Mesothelial cell of epicardium (in vitro differentiated cells): ENCODE results near the gene DNAJC1. TPM values are rescaled to one million over a fixed set of nuclear protein-coding genes. Genes with fewer than 3 reads are reported as not detected.
"Not testable (repeated sequence)": the region's sequence is repeated elsewhere in the genome, so short reads cannot be mapped to it uniquely, and the experiment has no call there.

Source experiments
- DNase-seq, 2 experiments: peaks; one replicate each; pipeline ENCODE4 v3.0.0; 2021; ENCODE audit warnings: low spot score in 2 of 2; ENCODE audit not compliant: unreplicated experiment in 2 of 2
- H3K27ac Mint-ChIP-seq: 2 replicates; pipeline ENCODE4 v1.8.0; 2021; ENCODE audit warnings: mixed read lengths
- H3K27me3 Mint-ChIP-seq: 2 replicates; pipeline ENCODE4 v1.8.0; 2021; ENCODE audit warnings: low read depth, mixed read lengths
- H3K36me3 Mint-ChIP-seq: 2 replicates; pipeline ENCODE4 v1.8.0; 2021; ENCODE audit warnings: mixed read lengths
- H3K4me1 Mint-ChIP-seq: 2 replicates; pipeline ENCODE4 v1.8.0; 2021; ENCODE audit warnings: mixed read lengths
- H3K4me3 Mint-ChIP-seq: 2 replicates; pipeline ENCODE4 v1.8.0; 2021; ENCODE audit warnings: mild to moderate bottlenecking, moderate library complexity, mixed read lengths
- H3K9me3 Mint-ChIP-seq: 2 replicates; pipeline ENCODE4 v1.8.0; 2021; ENCODE audit warnings: mixed read lengths
- total RNA-seq: library from RNA; stranded (reverse); gene quantifications from 3 replicates; pipeline ENCODE4 v1.2.1, GENCODE V29; 2021
- TF ChIP-seq, protein P1 (sequence below): fragments of 200-600 bp; sonication (generic); IDR thresholded peaks from one replicate; pipeline ENCODE4 v1.5.0; 2021; ENCODE audit warnings: antibody characterized with exemption; ENCODE audit not compliant: unreplicated experiment

Gene DNAJC1
- total RNA-seq, 1 donor from 2014 or later, result 27.2 TPM

DNA sequence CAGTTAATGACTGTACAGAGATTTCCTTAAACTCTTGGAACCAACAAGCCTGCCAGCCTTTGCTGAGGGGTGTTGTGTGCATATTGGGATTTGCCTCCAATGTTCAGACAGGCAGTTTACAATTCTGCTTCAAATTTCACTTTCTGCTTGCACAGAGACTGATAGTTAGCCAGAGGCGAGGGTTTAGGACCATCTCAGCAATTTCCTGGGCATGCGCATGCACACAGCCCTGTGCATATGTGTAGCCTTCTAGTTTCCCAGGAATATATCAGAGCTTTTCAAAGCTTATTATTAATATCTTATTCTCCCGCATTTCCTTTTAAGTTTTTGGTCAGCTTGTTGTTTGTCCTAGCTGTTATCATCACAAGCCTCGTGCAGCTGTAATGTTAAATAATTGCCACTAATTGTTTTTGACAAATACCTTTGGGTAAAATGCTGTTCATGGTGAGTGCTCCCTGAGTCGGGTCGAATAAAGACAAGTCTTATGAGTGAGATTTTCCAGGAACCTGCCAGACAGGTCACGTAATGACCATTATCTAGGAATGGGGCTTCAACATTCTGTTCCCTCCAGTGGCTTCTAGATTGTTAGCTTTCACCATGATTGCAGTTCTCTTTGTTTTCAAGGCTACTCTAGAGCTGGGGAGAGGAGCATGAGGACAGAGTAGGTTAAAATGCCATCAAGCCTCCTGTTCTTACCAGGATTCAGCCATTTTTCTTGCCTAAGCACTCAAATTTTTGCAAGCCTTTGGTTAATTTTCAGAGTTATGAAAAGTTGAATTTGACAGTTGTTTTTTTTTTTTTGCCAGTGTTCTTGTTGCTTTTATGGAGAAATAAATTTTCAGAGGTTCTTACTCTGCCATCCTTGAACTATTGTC lies 24.1 kb upstream of the DNAJC1 start:
- Mint-ChIP-seq H3K9me3 (peaks cover 49% of the 10 kb centered on the region), H3K4me1 (peaks cover 4% of the 10 kb centered on the region), H3K36me3 (peaks cover 6% of the 10 kb centered on the region), H3K27me3 (no peaks in the 10 kb centered on the region), H3K4me3 (no peak overlapping the region), H3K27ac (no peak overlapping the region)
- no peak for DNase-seq
- TF ChIP-seq, protein P1, sequence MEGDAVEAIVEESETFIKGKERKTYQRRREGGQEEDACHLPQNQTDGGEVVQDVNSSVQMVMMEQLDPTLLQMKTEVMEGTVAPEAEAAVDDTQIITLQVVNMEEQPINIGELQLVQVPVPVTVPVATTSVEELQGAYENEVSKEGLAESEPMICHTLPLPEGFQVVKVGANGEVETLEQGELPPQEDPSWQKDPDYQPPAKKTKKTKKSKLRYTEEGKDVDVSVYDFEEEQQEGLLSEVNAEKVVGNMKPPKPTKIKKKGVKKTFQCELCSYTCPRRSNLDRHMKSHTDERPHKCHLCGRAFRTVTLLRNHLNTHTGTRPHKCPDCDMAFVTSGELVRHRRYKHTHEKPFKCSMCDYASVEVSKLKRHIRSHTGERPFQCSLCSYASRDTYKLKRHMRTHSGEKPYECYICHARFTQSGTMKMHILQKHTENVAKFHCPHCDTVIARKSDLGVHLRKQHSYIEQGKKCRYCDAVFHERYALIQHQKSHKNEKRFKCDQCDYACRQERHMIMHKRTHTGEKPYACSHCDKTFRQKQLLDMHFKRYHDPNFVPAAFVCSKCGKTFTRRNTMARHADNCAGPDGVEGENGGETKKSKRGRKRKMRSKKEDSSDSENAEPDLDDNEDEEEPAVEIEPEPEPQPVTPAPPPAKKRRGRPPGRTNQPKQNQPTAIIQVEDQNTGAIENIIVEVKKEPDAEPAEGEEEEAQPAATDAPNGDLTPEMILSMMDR, result no peak

DNA sequence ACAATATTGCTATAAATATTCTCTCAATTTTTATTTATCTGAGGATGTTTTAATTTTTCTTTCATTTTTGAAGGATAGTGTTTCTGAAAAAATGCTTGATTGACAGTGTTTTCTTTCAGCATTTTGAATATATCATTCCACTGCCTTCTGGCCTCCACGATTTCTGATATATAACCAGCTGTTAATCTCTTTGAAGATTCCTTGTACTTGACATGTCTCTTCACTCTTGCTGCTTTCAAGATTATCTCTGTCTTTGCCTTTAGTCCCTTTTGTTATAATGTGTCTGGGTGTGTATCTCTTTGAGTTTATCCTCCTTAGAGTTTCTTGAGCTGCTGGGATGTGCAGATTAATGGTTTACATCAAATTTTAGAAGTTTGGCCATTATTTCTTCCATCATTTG lies 22.8 kb upstream of the DNAJC1 start:
- Mint-ChIP-seq H3K36me3 (peaks cover 4% of the 10 kb centered on the region), H3K27me3 (no peaks in the 10 kb centered on the region), H3K4me3 (no peak overlapping the region), H3K4me1 (peaks cover 9% of the 10 kb centered on the region), H3K27ac (no peak overlapping the region), H3K9me3 (peaks cover 45% of the 10 kb centered on the region)
- no peak for DNase-seq
- TF ChIP-seq, protein P1, result no peak

DNA sequence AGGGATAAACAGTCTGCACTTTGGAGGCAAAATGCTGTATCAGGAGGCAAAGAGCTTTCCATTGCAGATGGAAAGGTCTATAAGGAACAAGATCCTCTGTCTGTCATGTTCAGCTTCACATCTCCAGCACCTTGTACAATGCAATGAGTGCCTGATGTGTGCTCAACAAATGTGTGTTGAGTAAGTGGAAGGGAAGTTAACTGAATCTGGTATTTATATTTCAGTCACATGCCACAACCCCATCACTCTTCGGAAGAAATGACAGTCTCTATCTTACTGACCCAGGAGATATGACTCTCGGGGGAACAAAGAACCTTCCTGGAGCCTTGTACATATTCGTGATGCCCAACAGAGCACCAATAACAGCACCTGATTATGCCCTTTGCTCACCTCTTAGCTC lies 20.0 kb upstream of the DNAJC1 start:
- Mint-ChIP-seq H3K36me3 (peaks cover 4% of the 10 kb centered on the region), H3K9me3 (peaks cover 47% of the 10 kb centered on the region), H3K4me1 (peaks cover 9% of the 10 kb centered on the region), H3K27ac (no peak overlapping the region), H3K27me3 (no peaks in the 10 kb centered on the region), H3K4me3 (no peak overlapping the region)
- TF ChIP-seq, protein P1, result no peak
- no peak for DNase-seq

DNA sequence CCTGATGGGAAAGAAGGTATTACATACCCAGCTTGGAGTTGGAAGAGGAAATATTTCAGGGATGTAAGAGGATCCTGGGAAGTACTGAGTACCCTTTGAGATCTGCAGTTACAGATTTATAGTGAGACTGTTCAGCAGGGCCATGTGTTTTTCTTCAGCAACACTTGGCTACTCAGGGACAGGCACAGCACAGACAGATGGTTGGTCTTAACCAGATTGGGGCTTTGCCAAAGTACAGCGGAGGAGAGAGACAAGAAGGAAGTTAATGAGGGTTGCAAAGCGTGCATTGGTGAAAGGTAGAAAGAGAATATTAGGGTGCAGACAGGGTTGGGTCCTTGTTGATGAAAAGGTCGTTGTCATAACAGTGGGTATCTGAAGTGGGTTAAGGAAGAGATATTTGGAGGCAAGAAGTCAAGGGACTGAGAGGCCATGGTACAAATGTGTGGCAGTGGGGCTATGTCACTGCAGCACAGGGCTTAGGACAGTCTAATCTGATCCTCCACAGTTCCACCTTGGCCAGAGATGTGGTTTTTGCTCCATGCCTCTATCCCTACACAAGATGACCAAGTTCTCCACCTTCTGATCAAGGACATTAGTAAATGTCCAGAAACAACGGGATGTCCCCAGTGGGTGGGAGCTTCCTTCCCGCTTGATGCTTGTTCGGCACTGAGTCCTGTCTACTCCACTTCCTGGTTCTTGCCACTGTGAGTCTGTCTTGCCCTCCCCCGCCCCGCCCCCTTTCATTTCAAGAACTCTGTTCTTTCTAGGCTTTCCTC lies 18.9 kb upstream of the DNAJC1 start:
- Mint-ChIP-seq H3K4me3 (no peak overlapping the region), H3K4me1 (peaks cover 13% of the 10 kb centered on the region), H3K9me3 (peaks cover 38% of the 10 kb centered on the region), H3K36me3 (peaks cover 4% of the 10 kb centered on the region), H3K27ac (peak overlapping the region; percentile 76), H3K27me3 (no peaks in the 10 kb centered on the region)
- DNase-seq, result no peak
- TF ChIP-seq, protein P1, result no peak

DNA sequence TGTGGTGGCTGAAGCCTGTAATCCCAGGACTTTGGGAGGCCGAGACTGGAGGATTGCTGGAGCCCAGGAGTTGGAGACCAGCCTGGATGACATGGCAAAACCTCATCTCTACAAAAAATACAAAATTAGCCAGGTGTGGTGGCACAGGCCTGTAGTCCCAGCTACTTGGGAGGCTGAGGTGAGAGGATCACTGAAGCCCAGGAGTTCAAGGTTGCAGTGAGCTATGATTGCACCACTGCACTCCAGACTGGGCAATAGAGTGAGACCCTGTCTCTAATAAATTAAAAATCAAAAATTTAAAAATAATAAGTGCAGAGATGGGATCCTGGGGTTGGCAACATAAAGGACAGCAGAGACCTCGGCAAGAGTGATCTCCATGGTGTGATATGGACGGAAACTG lies 17.6 kb upstream of the DNAJC1 start:
- not testable (repeated sequence) for H3K4me3 Mint-ChIP-seq, H3K27me3 Mint-ChIP-seq, H3K27ac Mint-ChIP-seq, DNase-seq, H3K36me3 Mint-ChIP-seq
- Mint-ChIP-seq H3K9me3 (peaks cover 25% of the 10 kb centered on the region), H3K4me1 (peaks cover 17% of the 10 kb centered on the region)
